K562 (cell line): Measurements from ENCODE around the gene ACOT7. TPM values are rescaled to one million over a fixed set of nuclear protein-coding genes. Genes with fewer than 3 reads are reported as not detected.

ENCODE experiments used
- ATAC-seq: fragments of 200-7000 bp; cut with Tn5 transposase; 3 replicates; pipeline ENCODE4 v1.9.1; 2020; ENCODE audit warnings: moderate library complexity
- BruUV-seq: library from RNA; stranded (reverse); fragments of 400-500 nt; replicated peaks from 2 replicates; lab custom pipeline; 2021; lab: Mats Ljungman, UMichigan
- CTCF ChIA-PET: fragments of 300-600 bp; formaldehyde crosslinking; extraction: SDS; loops from one replicate; lab custom pipeline; 2021; ENCODE audit warnings: low intra/inter-chr PET ratio; lab: Yijun Ruan, JAX
- POLR2A ChIA-PET: fragments of 300-600, 350-650 bp; sonication (Branson Sonifier 250); formaldehyde crosslinking; extraction: SDS; loops from one replicate; lab custom pipeline; 2021; ENCODE audit warnings: antibody characterized with exemption, inconsistent platforms; lab: Yijun Ruan, JAX
- DNase-seq, 4 experiments: peaks; one replicate each; pipeline versions ENCODE4 v3.0.0 to v3.0.0-alpha.2; 2011 to 2018; ENCODE audit warnings: low spot score in 3 of 4, mixed read lengths in 3 of 4; ENCODE audit errors: extremely low read depth in 1 of 4
- FAIRE-seq: peaks from 2 replicates; lab custom pipeline; 2011; peaks lifted over from hg19 to GRCh38; lab: Jason Lieb, UNC
- H2AFZ ChIP-seq: 2 replicates; pipeline ENCODE4 v1.6.0; 2011; ENCODE audit warnings: low read depth, low read length, control low read depth, inconsistent platforms
- H3K27ac ChIP-seq: fragments of 200-600 bp; 3 replicates; pipeline ENCODE4 v1.8.0; 2011; ENCODE audit warnings: low read depth, mild to moderate bottlenecking, control low read depth, inconsistent platforms, low read length, moderate library complexity, mixed read lengths; ENCODE audit errors: extremely low read depth
- H3K27me3 ChIP-seq, 2 experiments: fragments of 300-600 bp in 1 of 2; 2 replicates in 1 of 2; 3 replicates in 1 of 2; pipeline versions ENCODE4 v1.6.0 to v1.8.0; 2011; ENCODE audit warnings: inconsistent platforms in 2 of 2, low read length in 2 of 2, mild to moderate bottlenecking in 1 of 2, mixed read lengths in 1 of 2, moderate library complexity in 1 of 2; ENCODE audit not compliant: control insufficient read depth in 2 of 2, insufficient read depth in 2 of 2
- H3K36me3 ChIP-seq: fragments of 300-600 bp; 3 replicates; pipeline ENCODE4 v1.8.0; 2011; ENCODE audit warnings: mild to moderate bottlenecking, low read length, inconsistent platforms; ENCODE audit not compliant: control insufficient read depth, insufficient read depth
- H3K4me1 ChIP-seq, 2 experiments: fragments of 200-600 bp in 1 of 2; replicated peaks in 1 of 2; 2 replicates in 1 of 2; 3 replicates in 1 of 2; pipeline versions ENCODE4 v1.5.1 to v1.8.0; 2011; ENCODE audit warnings: inconsistent platforms in 2 of 2, low read length in 2 of 2, mild to moderate bottlenecking in 1 of 2, mixed read lengths in 1 of 2, moderate library complexity in 1 of 2; ENCODE audit not compliant: control insufficient read depth in 2 of 2, insufficient read depth in 2 of 2
- H3K4me2 ChIP-seq: 2 replicates; pipeline ENCODE4 v1.6.1; 2011; ENCODE audit warnings: low read length, control low read depth, inconsistent platforms, mixed read lengths; ENCODE audit not compliant: insufficient read depth
- H3K4me3 ChIP-seq: fragments of 200-600 bp; sonication (generic), shearing (Covaris generic); 2 replicates; pipeline ENCODE4 v1.5.1; 2016; ENCODE audit warnings: control low read depth, inconsistent platforms
- H3K79me2 ChIP-seq: fragments of 200-600 bp; 3 replicates; pipeline ENCODE4 v1.8.0; 2011; ENCODE audit warnings: low read length, inconsistent platforms; ENCODE audit not compliant: control insufficient read depth, insufficient read depth
- H3K9ac ChIP-seq, 2 experiments: 2 replicates each; pipeline versions ENCODE4 v1.6.0 to v1.6.1; 2011; ENCODE audit warnings: low read depth in 2 of 2, low read length in 2 of 2, control low read depth in 1 of 2, inconsistent platforms in 1 of 2, mild to moderate bottlenecking in 1 of 2, mixed read lengths in 1 of 2; ENCODE audit not compliant: insufficient read depth in 1 of 2
- H3K9me1 ChIP-seq: one replicate; pipeline ENCODE4 v1.6.0; 2011; ENCODE audit warnings: inconsistent platforms, mild to moderate bottlenecking, low read length, moderate library complexity; ENCODE audit not compliant: control insufficient read depth, insufficient read depth
- H3K9me3 ChIP-seq: replicated peaks from 2 replicates; pipeline ENCODE4 v1.5.1; 2011; ENCODE audit warnings: low read depth, low read length, inconsistent platforms; ENCODE audit not compliant: control insufficient read depth, insufficient read depth
- H4K20me1 ChIP-seq: replicated peaks from 2 replicates; pipeline ENCODE4 v1.6.1; 2011; ENCODE audit warnings: low read length, inconsistent platforms, mixed read lengths; ENCODE audit not compliant: control insufficient read depth, insufficient read depth
- BCOR ChIP-seq: fragments of 450-650 bp; IDR thresholded peaks from 2 replicates; pipeline ENCODE4 v1.6.1; 2016
- CTBP1 ChIP-seq: fragments of 450-650 bp; IDR thresholded peaks from 2 replicates; pipeline ENCODE4 v1.6.1; 2016; ENCODE audit warnings: borderline replicate concordance
- HDAC2 ChIP-seq: fragments of 450-650 bp; IDR thresholded peaks from 2 replicates; pipeline ENCODE4 v1.6.1; 2016; ENCODE audit warnings: mild to moderate bottlenecking
- IRF2 ChIP-seq: sonication (generic); formaldehyde crosslinking; IDR thresholded peaks from 2 replicates; pipeline ENCODE4 v1.8.1; 2022; ENCODE audit warnings: mild to moderate bottlenecking, missing genetic modification reagents
- NFATC3 ChIP-seq: fragments of 450-650 bp; IDR thresholded peaks from 2 replicates; pipeline ENCODE4 v1.6.1; 2017; ENCODE audit warnings: mild to moderate bottlenecking
- NFIC ChIP-seq: fragments of 450-650 bp; IDR thresholded peaks from 2 replicates; pipeline ENCODE4 v1.6.1; 2017; ENCODE audit warnings: mild to moderate bottlenecking, inconsistent platforms
- SLC30A9 ChIP-seq: fragments of 250-450 bp; sonication (Bioruptor Pico); IDR thresholded peaks from 2 replicates; pipeline ENCODE4 v1.8.0; 2022; ENCODE audit warnings: mild to moderate bottlenecking, moderate library complexity
- SMARCA5 ChIP-seq: fragments of 450-650 bp; IDR thresholded peaks from 2 replicates; pipeline ENCODE4 v1.6.1; 2016
- TARDBP ChIP-seq: fragments of 450-650 bp; IDR thresholded peaks from 2 replicates; pipeline ENCODE4 v1.6.1; 2016
- WHSC1 ChIP-seq: IDR thresholded peaks from one replicate; pipeline ENCODE4 v1.6.1; 2012; ENCODE audit warnings: low read length, control low read depth, inconsistent platforms
- ZC3H4 ChIP-seq: sonication (generic); formaldehyde crosslinking; IDR thresholded peaks from 2 replicates; pipeline ENCODE4 v1.9.0; 2021; ENCODE audit warnings: missing genetic modification reagents, borderline replicate concordance
- ZNF354B ChIP-seq: fragments of 250-450 bp; sonication (Bioruptor Pico); IDR thresholded peaks from 2 replicates; pipeline ENCODE4 v1.4.0; 2020
- ZNF785 ChIP-seq: fragments of 250-450 bp; sonication (Bioruptor Pico); IDR thresholded peaks from 2 replicates; pipeline ENCODE4 v1.4.0; 2020; ENCODE audit warnings: mild to moderate bottlenecking
- ZSCAN32 ChIP-seq: fragments of 450-650 bp; formaldehyde crosslinking; IDR thresholded peaks from 2 replicates; pipeline ENCODE4 v1.4.0; 2020; ENCODE audit warnings: mild to moderate bottlenecking, moderate library complexity
- WGBS: fragments of 100-300 bp; shearing (Covaris generic); methylation state at CpG from one replicate; pipeline ENCODE4 v1.1.6; 2016; ENCODE audit warnings: low coverage, mixed read lengths; ENCODE audit not compliant: insufficient coverage; ENCODE audit errors: missing lambda C conversion rate; 5-methylcytosine and 5-hydroxymethylcytosine counted together
- in situ Hi-C: fragments of 300-500 bp; cut with MboI; formaldehyde crosslinking; loops from 4 replicates; pipeline ENCODE4 v1.15.0; 2018; ENCODE audit warnings: inconsistent platforms, mixed read lengths
- intact Hi-C: fragments of 100-400 bp; cut with micrococcal nuclease; formaldehyde crosslinking; loops from 2 replicates; pipeline ENCODE4 v1.14.2; 2022
- polyA plus RNA-seq, 8 experiments: library from polyadenylated mRNA; depleted of rRNA in 4 of 8; stranded (reverse) in 5 of 8; unstranded in 3 of 8; fragments of >200 nt; fragmentation: Nextera tagmentation in 2 of 8; fragmentation: Illumina TruSeq in 1 of 8; extraction: Ambion mirVana in 2 of 8; extraction: Trizol in 1 of 8; gene quantifications; 2 replicates each; pipeline versions ENCODE4 v1.2.1 to v1.2.3, GENCODE V29; 2011 to 2014; ENCODE audit warnings: inconsistent platforms in 1 of 8, missing spikeins in 1 of 8
- total RNA-seq, 7 experiments: library from RNA; depleted of rRNA in 6 of 7; stranded (reverse); fragments of >200 nt in 6 of 7; fragmentation: Illumina TruSeq in 2 of 7; extraction: Trizol in 2 of 7; gene quantifications; 2 replicates each; pipeline versions ENCODE4 v1.2.1 to v1.2.3, GENCODE V29; 2011 to 2021; ENCODE audit warnings: low replicate concordance in 1 of 7
- TF ChIP-seq, protein P1 (sequence below): fragments of 250-450 bp; sonication (Bioruptor Pico); IDR thresholded peaks from 2 replicates; pipeline ENCODE4 v1.4.0; 2020; ENCODE audit warnings: mild to moderate bottlenecking, moderate library complexity, borderline replicate concordance
- TF ChIP-seq, protein P2 (sequence below): fragments of 250-450 bp; sonication (Bioruptor Pico); IDR thresholded peaks from 2 replicates; pipeline ENCODE4 v1.5.0; 2021

The ACOT7 gene
- total and polyA plus RNA-seq, 9 of the 15 experiments (the other 6 are each of a cell fraction or from before 2014, with no cell fraction given): 7.0 to 92.6 (median 37.2) TPM

DNA sequence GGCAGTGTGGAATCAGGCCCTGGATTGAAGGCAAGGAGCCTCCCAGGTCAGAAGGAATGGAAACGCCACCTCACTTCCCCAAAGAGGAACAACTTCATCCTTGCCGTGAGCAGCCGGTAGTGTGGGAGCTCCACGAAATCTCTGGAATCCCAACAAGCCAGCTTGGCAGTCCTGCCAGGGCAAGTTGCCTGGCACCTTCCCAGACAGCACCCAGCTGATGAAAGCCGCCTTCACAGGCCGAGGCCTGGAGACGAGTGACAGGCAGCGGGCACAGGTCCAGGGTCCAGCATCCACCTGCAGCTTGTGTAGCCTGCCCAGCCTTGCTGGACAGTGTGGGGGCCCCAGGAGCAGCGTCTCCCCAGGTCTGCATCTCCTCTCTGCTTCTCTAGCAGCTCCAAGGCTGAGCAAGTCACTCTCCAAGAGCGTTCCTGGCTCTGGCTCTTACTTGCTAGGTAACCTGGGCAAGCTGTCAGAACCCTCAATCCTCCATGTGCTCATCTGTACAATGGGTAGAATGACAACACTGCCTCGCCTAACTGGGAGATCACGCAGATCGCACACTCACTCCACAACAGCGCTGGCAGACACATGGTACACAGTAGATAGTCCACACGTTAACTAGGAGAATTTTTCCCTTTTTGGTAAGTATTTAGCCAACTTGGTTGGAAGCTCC lies 43.0 kb downstream of the ACOT7 start (continued):
- TF ChIP-seq SLC30A9 (CRISPR knock-in tag): no peak
- no peak for TF ChIP-seq TARDBP
- TF ChIP-seq ZNF354B: no peak
- TF ChIP-seq BCOR: peak; percentile 86
- peak; percentile 65; the same call in 1 of the 2 replicates for TF ChIP-seq SMARCA5
- TF ChIP-seq WHSC1: no peak
- TF ChIP-seq CTBP1: no peak
- TF ChIP-seq ZNF785 (CRISPR knock-in tag): no peak
- TF ChIP-seq NFIC: 0 out of 2 replicates have a peak, but pooled peaks have one; percentile 9
- TF ChIP-seq HDAC2: peak; percentile 35; the same call in 1 of the 2 replicates
- no peak for TF ChIP-seq ZSCAN32 (CRISPR knock-in tag)

DNA sequence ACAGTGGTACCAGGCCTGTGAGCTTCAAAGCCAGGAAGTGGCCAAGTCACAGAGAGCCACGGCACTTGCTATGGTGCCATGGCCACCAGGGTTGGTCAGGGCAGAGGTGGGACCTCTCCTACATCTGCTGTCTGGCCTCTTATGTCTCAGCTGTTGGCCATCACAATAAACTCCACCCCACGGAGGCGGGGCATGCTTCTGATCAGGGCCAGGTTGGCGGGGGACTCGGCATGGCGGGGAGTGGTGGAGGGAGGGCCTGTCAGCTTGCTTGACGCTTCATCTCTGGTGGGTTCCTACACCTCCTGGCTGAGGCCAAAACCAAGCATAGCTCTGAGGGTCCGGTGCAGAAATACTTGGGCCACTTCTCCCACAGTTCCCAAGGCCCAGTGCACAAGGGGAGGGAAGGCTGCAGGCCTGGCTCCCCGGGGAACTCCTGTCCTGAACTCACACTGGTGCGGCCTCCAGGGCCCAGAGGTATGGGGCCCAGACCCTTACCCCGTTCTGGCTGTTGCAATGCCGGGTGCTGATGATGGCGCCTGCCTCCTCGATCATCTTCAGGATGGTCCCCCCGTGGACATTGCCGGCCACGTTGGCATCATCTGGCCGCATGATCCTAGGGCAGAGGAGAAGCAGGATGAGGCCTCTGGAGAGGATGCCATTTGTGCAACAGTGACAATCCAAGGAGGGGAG lies 44.2 kb downstream of the ACOT7 start:
- Histone ChIP-seq H2AFZ (no peak overlapping the region), H3K4me1 (peaks cover 0 to 38% of the 10 kb centered on the region in 2 experiments; a peak in 3 of 5 replicates), H3K27ac (no peak overlapping the region), H3K9ac (peak overlapping the region in 1 of 2 experiments; percentile 68; a peak in 1 of 4 replicates), H3K79me2 (no peaks in the 10 kb centered on the region), H4K20me1 (peaks cover 29% of the 10 kb centered on the region; the same call in 1 of the 2 replicates), H3K27me3 (no peaks in the 10 kb centered on the region), H3K9me1 (no peaks in the 10 kb centered on the region), H3K9me3 (no peaks in the 10 kb centered on the region), H3K4me2 (no peak overlapping the region), H3K4me3 (no peak overlapping the region), H3K36me3 (no peaks in the 10 kb centered on the region)
- intact Hi-C loops (no loop called here), in situ Hi-C loops (loop anchor here (5.0 kb wide), 2 partner anchors 53 to 102 kb away; no protein-coding TSS in a partner anchor)
- CTCF ChIA-PET: interaction anchor here (0.8 to 4.7 kb wide), 3 partner anchors 55 to 122 kb away, joined by 3 to 74 read pairs (median 19); no protein-coding TSS in a partner anchor
- FAIRE-seq (no peak), DNase-seq (no peak), ATAC-seq (peak; percentile 11; the same call in 1 of the 3 replicates)
- 69% methylated on average over 18 of the region's 18 CpGs for WGBS
- TF ChIP-seq, protein P1, sequence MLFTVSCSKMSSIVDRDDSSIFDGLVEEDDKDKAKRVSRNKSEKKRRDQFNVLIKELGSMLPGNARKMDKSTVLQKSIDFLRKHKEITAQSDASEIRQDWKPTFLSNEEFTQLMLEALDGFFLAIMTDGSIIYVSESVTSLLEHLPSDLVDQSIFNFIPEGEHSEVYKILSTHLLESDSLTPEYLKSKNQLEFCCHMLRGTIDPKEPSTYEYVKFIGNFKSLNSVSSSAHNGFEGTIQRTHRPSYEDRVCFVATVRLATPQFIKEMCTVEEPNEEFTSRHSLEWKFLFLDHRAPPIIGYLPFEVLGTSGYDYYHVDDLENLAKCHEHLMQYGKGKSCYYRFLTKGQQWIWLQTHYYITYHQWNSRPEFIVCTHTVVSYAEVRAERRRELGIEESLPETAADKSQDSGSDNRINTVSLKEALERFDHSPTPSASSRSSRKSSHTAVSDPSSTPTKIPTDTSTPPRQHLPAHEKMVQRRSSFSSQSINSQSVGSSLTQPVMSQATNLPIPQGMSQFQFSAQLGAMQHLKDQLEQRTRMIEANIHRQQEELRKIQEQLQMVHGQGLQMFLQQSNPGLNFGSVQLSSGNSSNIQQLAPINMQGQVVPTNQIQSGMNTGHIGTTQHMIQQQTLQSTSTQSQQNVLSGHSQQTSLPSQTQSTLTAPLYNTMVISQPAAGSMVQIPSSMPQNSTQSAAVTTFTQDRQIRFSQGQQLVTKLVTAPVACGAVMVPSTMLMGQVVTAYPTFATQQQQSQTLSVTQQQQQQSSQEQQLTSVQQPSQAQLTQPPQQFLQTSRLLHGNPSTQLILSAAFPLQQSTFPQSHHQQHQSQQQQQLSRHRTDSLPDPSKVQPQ: no peak
- TF ChIP-seq IRF2 (CRISPR knock-in tag) (no peak), ZC3H4 (CRISPR knock-in tag) (no peak), NFATC3 (no peak)
- TF ChIP-seq, protein P2, sequence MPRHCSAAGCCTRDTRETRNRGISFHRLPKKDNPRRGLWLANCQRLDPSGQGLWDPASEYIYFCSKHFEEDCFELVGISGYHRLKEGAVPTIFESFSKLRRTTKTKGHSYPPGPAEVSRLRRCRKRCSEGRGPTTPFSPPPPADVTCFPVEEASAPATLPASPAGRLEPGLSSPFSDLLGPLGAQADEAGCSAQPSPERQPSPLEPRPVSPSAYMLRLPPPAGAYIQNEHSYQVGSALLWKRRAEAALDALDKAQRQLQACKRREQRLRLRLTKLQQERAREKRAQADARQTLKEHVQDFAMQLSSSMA (CRISPR knock-in tag): no peak
- BruUV-seq: no TSS peak
- POLR2A ChIA-PET: interaction anchor here (0.5 to 0.9 kb wide), 3 partner anchors 9 to 143 kb away, joined by 3 to 5 read pairs (median 3); no protein-coding TSS in a partner anchor
